ENCODE data around the gene PSORS1C1. TPM values are rescaled to one million over a fixed set of nuclear protein-coding genes. Genes with fewer than 3 reads are reported as not detected.

Gene PSORS1C1
- total RNA-seq: 4.6 and 41.2 TPM in 2 replicates

GRCh38 chr6:31114541-31114878 lies at the start of gene PSORS1C1:
PSORS1C1 (plus strand) TSS chr6:31114800; CDS start chr6:31129633, 14,833 bp downstream.

GRCh38 chr6:31112478-31112877 lies 2.1 kb upstream of the PSORS1C1 start, which contains the start of gene C6orf15:
C6orf15 (minus strand) TSS chr6:31112575; CDS start chr6:31112555, 20 bp downstream.

DNA sequence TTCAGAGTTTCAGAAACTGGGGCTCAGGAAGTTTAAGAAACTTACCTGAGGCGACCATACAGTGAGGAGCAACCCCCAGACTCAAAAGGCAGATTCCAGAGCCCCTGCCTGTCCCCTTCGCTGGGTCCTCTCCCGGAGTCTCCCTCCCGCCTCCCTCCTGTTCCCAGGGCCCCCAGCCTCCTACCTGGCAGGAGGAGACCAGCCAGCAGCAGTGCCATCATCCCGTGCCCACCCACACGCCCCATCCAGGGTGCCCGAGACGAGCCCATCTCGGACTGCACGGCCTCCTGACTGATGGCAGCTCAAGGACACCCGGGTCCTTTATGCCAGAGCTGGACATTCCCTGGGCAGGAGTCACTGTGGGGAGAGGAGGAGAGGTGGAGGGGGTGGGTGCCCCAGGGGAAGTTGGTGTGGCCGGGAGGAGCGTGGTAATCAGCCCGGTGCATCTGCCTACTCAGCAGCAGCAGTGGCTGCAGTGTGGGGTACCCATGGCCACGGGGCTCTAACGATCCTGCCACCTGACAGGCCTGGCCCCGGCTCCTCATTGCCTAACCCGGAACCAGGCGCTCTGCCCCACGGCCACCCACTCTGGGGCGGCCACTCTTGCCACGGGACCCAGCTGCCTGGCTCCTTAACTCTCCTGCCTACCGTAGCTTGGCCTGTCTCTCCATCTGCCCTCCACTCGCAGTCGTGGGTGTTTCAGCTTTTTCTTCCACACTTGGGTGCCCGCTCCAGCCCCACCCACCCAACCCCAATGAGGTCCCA lies 5.7 kb downstream of the PSORS1C1 start, which contains the start of gene CDSN:
Gene CDSN, minus strand, starts transcription at position 296 of the 765 bp plus-strand sequence. Its CDS starts 27 bp downstream, at position 269.

DNA sequence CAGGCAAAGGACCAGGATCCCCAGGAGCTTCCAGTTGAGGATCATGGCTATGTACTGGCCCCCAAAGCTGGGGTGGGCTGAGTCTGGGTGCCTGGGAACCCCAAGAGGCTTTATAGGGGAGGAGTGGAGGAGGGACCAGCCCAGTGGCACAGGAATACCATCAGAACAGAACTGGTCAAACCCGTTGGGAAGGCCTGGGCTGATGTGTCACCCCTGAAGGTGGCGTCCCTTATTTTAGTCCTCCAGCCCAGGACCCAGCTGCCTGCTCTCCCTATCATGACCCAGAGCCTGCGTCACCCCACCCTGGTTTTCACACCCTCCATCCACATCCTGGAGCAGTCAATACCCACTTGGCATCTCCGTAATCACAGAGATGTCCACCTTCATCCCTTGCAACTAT lies 24.4 kb downstream of the PSORS1C1 start, which contains the start of gene PSORS1C2:
Gene PSORS1C2, minus strand, starts transcription at position 85 of the 400 bp plus-strand sequence. Its CDS starts 40 bp downstream, at position 45.

GRCh38 chr6:31157513-31158139 lies 43.0 kb downstream of the PSORS1C1 start, which contains the start of gene CCHCR1:
CCHCR1 (minus strand) TSS chr6:31157802; CDS start chr6:31157600, 202 bp downstream.

DNA sequence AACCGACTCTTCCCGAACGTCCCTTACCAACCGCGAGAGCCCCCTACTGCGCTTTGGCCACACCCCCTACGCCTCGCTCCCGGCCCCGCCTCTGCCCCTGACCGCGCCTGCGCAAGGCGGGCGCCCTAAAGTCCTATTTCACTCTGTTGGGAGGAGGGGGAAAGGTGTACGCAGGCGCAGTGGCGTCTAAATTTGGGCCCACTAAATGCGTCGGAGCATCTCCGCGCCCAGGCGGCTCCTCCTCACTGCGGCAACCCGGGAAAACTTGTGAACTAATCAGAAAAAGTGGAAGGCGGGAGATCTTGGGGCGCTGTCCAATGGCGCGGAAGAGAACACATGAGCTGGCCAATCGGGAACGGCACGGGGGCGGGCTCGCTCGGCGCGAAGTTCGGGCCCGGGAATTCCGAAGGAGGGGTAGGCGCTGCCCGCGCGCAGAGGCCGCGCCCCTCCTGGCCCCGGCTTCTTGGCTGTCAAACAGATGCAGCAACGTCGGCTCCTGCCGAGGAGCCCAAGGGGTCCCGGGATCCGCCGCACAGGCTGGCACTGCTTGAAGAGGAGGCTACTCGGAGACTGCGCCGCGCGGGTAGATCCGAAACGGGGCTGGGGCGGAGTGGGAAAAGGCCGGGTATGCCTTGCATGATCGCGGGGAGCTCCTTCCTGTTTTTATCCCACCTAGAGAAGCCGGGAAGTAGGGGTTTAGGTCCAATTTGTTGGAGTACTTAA lies 43.7 kb downstream of the PSORS1C1 start, which contains the start of gene TCF19:
Gene TCF19, plus strand, starts transcription at position 450 of the 723 bp plus-strand sequence. CDS start 881 bp downstream, outside the sequence.

GRCh38 chr6:31170600-31170881 lies 55.9 kb downstream of the PSORS1C1 start, which contains the start of gene POU5F1:
POU5F1 (minus strand) TSS chr6:31170682; CDS start chr6:31170620, 62 bp downstream.

Small RNAs within 50 kb of the gene (small RNA-seq; reads per million reads assigned to genes)
- gene POLR2LP1 (not detected), gene RNU6-1133P (not detected)

Other genes starting within 250 kb of the PSORS1C1 start
- 74.2 and 95.0 TPM in 2 replicates for gene DDR1, start 230.3 kb upstream of the PSORS1C1 start, total RNA-seq
- gene GTF2H4, start 206.6 kb upstream of the PSORS1C1 start, total RNA-seq: 18.8 and 27.2 TPM in 2 replicates
- gene VARS2, start 200.6 kb upstream of the PSORS1C1 start, total RNA-seq: 18.8 and 22.1 TPM in 2 replicates
- 0.39 and 0.87 TPM in 2 replicates for gene SFTA2, start 182.6 kb upstream of the PSORS1C1 start, total RNA-seq
- not detected in 2 replicates for gene MUCL3, start 173.8 kb upstream of the PSORS1C1 start, total RNA-seq
- gene MUC21, start 131.1 kb upstream of the PSORS1C1 start, total RNA-seq: not detected in 2 replicates
- gene MUC22, start 104.3 kb upstream of the PSORS1C1 start, total RNA-seq: 0.11 TPM in 1 of 2 replicates, not detected in the other
- 1.2 and 1.3 TPM in 2 replicates for gene C6orf15, start 2.2 kb upstream of the PSORS1C1 start, total RNA-seq
- gene CDSN, start 5.6 kb downstream of the PSORS1C1 start, total RNA-seq: 54.4 and 69.1 TPM in 2 replicates
- gene PSORS1C2, start 24.3 kb downstream of the PSORS1C1 start, total RNA-seq: not detected in 2 replicates
- 14.4 and 21.2 TPM in 2 replicates for gene CCHCR1, start 43.0 kb downstream of the PSORS1C1 start, total RNA-seq
- 14.5 and 16.9 TPM in 2 replicates for gene TCF19, start 43.8 kb downstream of the PSORS1C1 start, total RNA-seq
- not detected in 2 replicates for gene POU5F1, start 55.9 kb downstream of the PSORS1C1 start, total RNA-seq
- 157 and 188 TPM in 2 replicates for gene HLA-C, start 157.3 kb downstream of the PSORS1C1 start, total RNA-seq
- 5.9 and 11.6 TPM in 2 replicates for gene HLA-B, start 242.4 kb downstream of the PSORS1C1 start, total RNA-seq

Data from placental epithelial cell (primary cell).